H1 (cell line): ENCODE results near the gene CACNA1C. TPM values are rescaled to one million over a fixed set of nuclear protein-coding genes. Genes with fewer than 3 reads are reported as not detected.

Experiments
- ASH2L ChIP-seq: fragments of 200-600, 300-600 bp; sonication (generic); IDR thresholded peaks from one replicate; pipeline ENCODE4 v1.7.1; 2017; ENCODE audit warnings: low read length
- BACH1 ChIP-seq: IDR thresholded peaks from 2 replicates; pipeline ENCODE4 v1.6.1; 2012; ENCODE audit warnings: low read length, improper control_type of control experiment
- BCL11A ChIP-seq, 2 experiments: IDR thresholded peaks; one replicate each; pipeline ENCODE4 v1.6.1; 2011; ENCODE audit warnings: low read depth in 2 of 2, low read length in 2 of 2, mild to moderate bottlenecking in 2 of 2
- BRCA1 ChIP-seq: IDR thresholded peaks from 2 replicates; pipeline ENCODE4 v1.6.1; 2012; ENCODE audit warnings: low read depth, low read length, improper control_type of control experiment
- CBX8 ChIP-seq: fragments of 300-800, 300-1000 bp; sonication (generic); IDR thresholded peaks from 2 replicates; pipeline ENCODE4 v1.7.1; 2016; ENCODE audit warnings: low read depth, low read length, borderline replicate concordance
- CHD1 ChIP-seq: IDR thresholded peaks from 2 replicates; pipeline ENCODE4 v1.6.1; 2012; ENCODE audit warnings: low read depth, low read length, improper control_type of control experiment
- CHD2 ChIP-seq: IDR thresholded peaks from 2 replicates; pipeline ENCODE4 v1.6.1; 2012; ENCODE audit warnings: low read length, improper control_type of control experiment
- CREB1 ChIP-seq: IDR thresholded peaks from 2 replicates; pipeline ENCODE4 v1.6.1; 2012; ENCODE audit warnings: inconsistent platforms
- EZH2 ChIP-seq: fragments of 200-600 bp; sonication (generic); IDR thresholded peaks from 2 replicates; pipeline ENCODE4 v1.7.1; 2012; ENCODE audit warnings: low read depth, mild to moderate bottlenecking, moderate library complexity, low read length, inconsistent platforms; ENCODE audit not compliant: severe bottlenecking
- JUN ChIP-seq: IDR thresholded peaks from 2 replicates; pipeline ENCODE4 v1.6.1; 2011; ENCODE audit warnings: low read depth, mild to moderate bottlenecking, improper control_type of control experiment, low read length
- JUND ChIP-seq: IDR thresholded peaks from 2 replicates; pipeline ENCODE4 v1.6.1; 2011; ENCODE audit warnings: mild to moderate bottlenecking, improper control_type of control experiment, low read length
- KDM1A ChIP-seq: fragments of 200-600, 300-600 bp; sonication (generic); IDR thresholded peaks from 2 replicates; pipeline ENCODE4 v1.7.1; 2016; ENCODE audit warnings: mild to moderate bottlenecking, low read length, borderline replicate concordance
- KDM4A ChIP-seq: IDR thresholded peaks from one replicate; pipeline ENCODE4 v1.7.1; 2012; ENCODE audit warnings: low read depth, mild to moderate bottlenecking, moderate library complexity, low read length, inconsistent platforms; ENCODE audit not compliant: severe bottlenecking
- MAFK ChIP-seq: IDR thresholded peaks from 2 replicates; pipeline ENCODE4 v1.6.1; 2012; ENCODE audit warnings: low read depth, mild to moderate bottlenecking, improper control_type of control experiment, low read length
- POLR2A ChIP-seq, 2 experiments: IDR thresholded peaks; 1 replicate in 1 of 2; 2 replicates in 1 of 2; pipeline ENCODE4 v1.6.1; 2011; ENCODE audit warnings: low read depth in 2 of 2, low read length in 2 of 2, mild to moderate bottlenecking in 2 of 2; ENCODE audit errors: control extremely low read depth in 1 of 2
- POLR2AphosphoS5 ChIP-seq: IDR thresholded peaks from 2 replicates; pipeline ENCODE4 v1.6.1; 2011; ENCODE audit warnings: low read depth, low read length
- RFX5 ChIP-seq: IDR thresholded peaks from 2 replicates; pipeline ENCODE4 v1.6.1; 2011; ENCODE audit warnings: low read depth, low read length, improper control_type of control experiment, borderline replicate concordance
- SAP30 ChIP-seq: fragments of 300-600 bp; sonication (generic); IDR thresholded peaks from 2 replicates; pipeline ENCODE4 v1.7.1; 2012; ENCODE audit warnings: low read length, moderate library complexity, mild to moderate bottlenecking, inconsistent platforms; ENCODE audit not compliant: insufficient read depth, insufficient replicate concordance
- SIX5 ChIP-seq: IDR thresholded peaks from 2 replicates; pipeline ENCODE4 v1.6.1; 2011; ENCODE audit warnings: mild to moderate bottlenecking, low read depth, low read length
- SUZ12 ChIP-seq: fragments of 200-600 bp; sonication (generic); IDR thresholded peaks from 2 replicates; pipeline ENCODE4 v1.6.1; 2012; ENCODE audit warnings: mild to moderate bottlenecking, inconsistent platforms, low read length, moderate library complexity, mixed read lengths
- polyA plus RNA-seq, 7 experiments: library from polyadenylated mRNA; depleted of rRNA in 3 of 7; stranded (reverse) in 5 of 7; unstranded in 2 of 7; fragments of >200 nt in 5 of 7; fragments of 200-250 nt in 2 of 7; gene quantifications; 1 replicate in 5 of 7; 2 replicates in 1 of 7; 4 replicates in 1 of 7; pipeline versions ENCODE4 v1.2.1 to v1.2.3, GENCODE V29; 2011 to 2013; ENCODE audit warnings: missing spikeins in 2 of 7, mixed read lengths in 2 of 7
- total RNA-seq: library from RNA; stranded (reverse); fragmentation: NEBNext Ultra II Directional; extraction: Animal tissue kit (Norgen Biotek cat#: 25700); gene quantifications from 2 replicates; pipeline ENCODE4 v1.2.1, GENCODE V29; 2021
- TF ChIP-seq, protein P1 (sequence below), 3 experiments: IDR thresholded peaks; 1 replicate in 2 of 3; 2 replicates in 1 of 3; pipeline versions ENCODE4 v1.5.1 to v1.6.1; 2011; ENCODE audit warnings: low read length in 3 of 3, mild to moderate bottlenecking in 3 of 3, inconsistent platforms in 2 of 3, low read depth in 1 of 3, moderate library complexity in 1 of 3; ENCODE audit not compliant: insufficient read depth in 1 of 3; ENCODE audit errors: control extremely low read depth in 1 of 3
- TF ChIP-seq, protein P2 (sequence below): IDR thresholded peaks from 2 replicates; pipeline ENCODE4 v1.6.1; 2011; ENCODE audit warnings: low read length, improper control_type of control experiment

CACNA1C gene
- total and polyA plus RNA-seq, 2 of the 8 experiments (the other 6 are each of a cell fraction or from before 2014, with no cell fraction given): 1.3 TPM

- TF ChIP-seq, protein P1, sequence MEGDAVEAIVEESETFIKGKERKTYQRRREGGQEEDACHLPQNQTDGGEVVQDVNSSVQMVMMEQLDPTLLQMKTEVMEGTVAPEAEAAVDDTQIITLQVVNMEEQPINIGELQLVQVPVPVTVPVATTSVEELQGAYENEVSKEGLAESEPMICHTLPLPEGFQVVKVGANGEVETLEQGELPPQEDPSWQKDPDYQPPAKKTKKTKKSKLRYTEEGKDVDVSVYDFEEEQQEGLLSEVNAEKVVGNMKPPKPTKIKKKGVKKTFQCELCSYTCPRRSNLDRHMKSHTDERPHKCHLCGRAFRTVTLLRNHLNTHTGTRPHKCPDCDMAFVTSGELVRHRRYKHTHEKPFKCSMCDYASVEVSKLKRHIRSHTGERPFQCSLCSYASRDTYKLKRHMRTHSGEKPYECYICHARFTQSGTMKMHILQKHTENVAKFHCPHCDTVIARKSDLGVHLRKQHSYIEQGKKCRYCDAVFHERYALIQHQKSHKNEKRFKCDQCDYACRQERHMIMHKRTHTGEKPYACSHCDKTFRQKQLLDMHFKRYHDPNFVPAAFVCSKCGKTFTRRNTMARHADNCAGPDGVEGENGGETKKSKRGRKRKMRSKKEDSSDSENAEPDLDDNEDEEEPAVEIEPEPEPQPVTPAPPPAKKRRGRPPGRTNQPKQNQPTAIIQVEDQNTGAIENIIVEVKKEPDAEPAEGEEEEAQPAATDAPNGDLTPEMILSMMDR (IDR thresholded peaks at IDR 0.05; ENCODE audit: control extremely low read depth in 1 of 3, insufficient read depth in 1 of 3, low read depth in 1 of 3, low read length in 3 of 3): no peak
- TF ChIP-seq JUN (no peak), CHD2 (no peak), KDM1A (no peak), JUND (no peak), BCL11A (IDR thresholded peaks at IDR 0.05; ENCODE audit: low read depth in 2 of 2, low read length in 2 of 2) (no peak), SAP30 (no peak), RFX5 (no peak), BACH1 (peak; percentile 53; the same call in 1 of the 2 replicates), EZH2 (no peak), POLR2A (IDR thresholded peaks at IDR 0.05; ENCODE audit: control extremely low read depth in 1 of 2, low read depth in 2 of 2, low read length in 2 of 2) (peak in 1 of 2 experiments; percentile 80; a peak in 2 of 3 replicates), MAFK (no peak), CHD1 (no peak), SUZ12 (no peak), BRCA1 (no peak), SIX5 (no peak), CBX8 (no peak), CREB1 (peak; percentile 55), KDM4A (peak; percentile 92), POLR2AphosphoS5 (peak; percentile 65; the same call in 1 of the 2 replicates), ASH2L (peak; percentile 98)
- TF ChIP-seq, protein P2, sequence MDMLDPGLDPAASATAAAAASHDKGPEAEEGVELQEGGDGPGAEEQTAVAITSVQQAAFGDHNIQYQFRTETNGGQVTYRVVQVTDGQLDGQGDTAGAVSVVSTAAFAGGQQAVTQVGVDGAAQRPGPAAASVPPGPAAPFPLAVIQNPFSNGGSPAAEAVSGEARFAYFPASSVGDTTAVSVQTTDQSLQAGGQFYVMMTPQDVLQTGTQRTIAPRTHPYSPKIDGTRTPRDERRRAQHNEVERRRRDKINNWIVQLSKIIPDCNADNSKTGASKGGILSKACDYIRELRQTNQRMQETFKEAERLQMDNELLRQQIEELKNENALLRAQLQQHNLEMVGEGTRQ: no peak
Observed at GRCh38 chr12:2004113-2004929, 48.5 kb upstream of the CACNA1C start, which contains the start of gene DCP1B (continued).
